ENCODE results near the gene SLC25A41.

Gene SLC25A41

GRCh38 chr19:6433663-6434062 is at the start of gene SLC25A41:
TSS of gene SLC25A41 (minus strand) at chr19:6433763. CDS start at chr19:6433693, 70 bp downstream.
- DNase-seq (ENCODE audit: low read depth): no peak

DNA sequence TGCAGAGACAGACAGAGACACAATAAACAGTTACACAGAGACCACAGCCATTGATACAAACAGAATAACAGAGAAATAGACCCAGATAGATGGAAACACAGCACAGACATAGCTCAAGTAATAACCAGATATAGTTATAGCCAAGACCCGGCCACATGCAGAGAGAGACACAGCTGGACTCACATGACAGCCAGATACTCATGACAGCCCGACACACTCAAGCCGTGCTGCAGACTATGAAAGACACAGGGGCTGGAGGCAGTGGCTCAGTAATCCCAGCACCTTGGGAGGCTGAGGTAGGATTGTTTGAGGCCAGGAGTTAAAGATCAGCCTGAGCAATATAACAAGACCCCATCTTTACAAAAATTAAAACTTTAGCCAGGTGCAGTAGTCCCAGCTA is 49.7 kb upstream of the SLC25A41 start:
- no peak for DNase-seq (ENCODE audit: low read depth)

DNA sequence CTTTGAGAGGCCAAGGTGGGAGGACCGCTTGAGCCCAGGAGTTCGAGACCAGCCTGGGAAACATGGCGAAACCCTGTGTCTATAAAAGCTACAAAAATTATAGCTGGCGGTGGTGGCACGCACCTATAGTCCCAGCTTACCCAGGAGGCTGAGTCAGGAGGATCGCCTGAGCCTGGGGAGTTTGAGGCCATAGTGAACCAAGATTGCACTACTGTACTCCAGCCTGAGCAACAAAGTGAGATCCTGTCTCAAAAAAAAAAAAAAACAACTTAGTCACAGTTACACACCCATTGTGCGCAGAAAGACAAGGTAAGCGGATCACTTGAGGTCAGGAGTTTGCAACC is 48.8 kb upstream of the SLC25A41 start:
- DNase-seq (ENCODE audit: low read depth): no peak

DNA sequence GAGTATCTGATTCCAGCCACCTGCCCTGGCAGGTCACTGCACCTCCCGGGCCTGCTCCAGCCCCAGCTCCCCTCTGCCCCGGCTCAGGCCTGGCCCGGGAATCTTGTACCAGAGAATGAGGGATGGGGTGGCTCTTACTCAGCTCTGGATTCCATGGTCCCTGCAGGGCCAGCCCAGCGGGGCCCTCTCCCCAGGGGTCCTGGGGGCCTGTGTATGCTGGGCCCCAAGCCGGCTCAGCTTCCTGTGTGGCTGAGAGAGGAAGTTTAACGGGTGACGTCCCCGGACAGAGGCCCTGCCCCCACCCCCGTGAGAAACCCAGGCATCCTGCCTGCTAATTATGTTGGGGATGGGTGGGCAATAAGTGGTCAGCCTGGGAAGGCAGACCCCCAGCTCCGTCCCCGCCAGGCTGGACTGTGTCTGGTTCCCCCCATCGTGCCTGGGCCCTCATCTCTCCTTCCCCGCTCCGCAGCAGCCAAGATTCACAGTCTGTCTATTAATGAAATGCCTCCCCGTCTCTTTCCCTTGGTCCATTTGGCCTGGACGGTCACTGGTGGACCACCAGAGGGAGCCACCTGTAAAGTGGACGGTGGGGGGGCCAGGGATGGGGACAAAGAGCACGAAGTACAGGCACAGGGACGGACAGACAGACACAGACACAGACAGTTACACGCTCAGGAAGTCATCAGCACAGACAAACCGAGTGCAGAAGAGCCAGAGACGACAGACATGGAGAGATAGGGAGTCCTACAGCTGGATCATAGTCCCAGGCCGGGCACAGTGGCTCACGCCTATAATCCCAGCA is 48.2 kb upstream of the SLC25A41 start, which contains the start of gene DENND1C:
TSS of gene DENND1C (minus strand) at position 247 of the 802 bp plus-strand sequence. CDS start at position 155, 92 bp downstream.
- no peak for DNase-seq (ENCODE audit: low read depth)

DNA sequence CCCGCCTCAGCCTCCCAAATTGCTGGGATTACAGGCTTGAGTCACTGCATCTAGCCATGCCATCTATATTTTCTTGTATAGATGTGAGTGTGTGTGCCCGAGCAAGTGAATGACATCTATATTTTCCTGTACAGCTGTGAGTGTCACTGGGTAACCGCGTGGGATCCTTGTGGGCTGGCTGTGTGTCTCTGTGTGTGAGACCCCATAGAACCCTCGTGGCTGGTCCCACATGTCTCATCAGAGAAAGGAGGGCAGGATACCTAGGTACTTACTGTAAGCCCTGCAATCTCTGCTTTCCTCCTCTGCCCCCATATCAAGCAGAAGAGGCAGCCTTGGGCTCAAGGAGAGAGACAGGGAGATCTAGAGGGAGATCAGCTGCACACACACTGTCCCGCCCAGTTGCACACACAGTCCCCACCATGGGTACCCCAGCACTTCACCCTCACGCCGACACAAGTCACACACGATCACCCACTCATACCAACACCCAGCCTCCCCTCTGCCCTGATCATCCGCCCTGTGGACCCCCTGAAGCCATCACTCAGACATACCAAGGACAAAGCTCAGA is 47.4 kb upstream of the SLC25A41 start:
- DNase-seq (ENCODE audit: low read depth): no peak

DNA sequence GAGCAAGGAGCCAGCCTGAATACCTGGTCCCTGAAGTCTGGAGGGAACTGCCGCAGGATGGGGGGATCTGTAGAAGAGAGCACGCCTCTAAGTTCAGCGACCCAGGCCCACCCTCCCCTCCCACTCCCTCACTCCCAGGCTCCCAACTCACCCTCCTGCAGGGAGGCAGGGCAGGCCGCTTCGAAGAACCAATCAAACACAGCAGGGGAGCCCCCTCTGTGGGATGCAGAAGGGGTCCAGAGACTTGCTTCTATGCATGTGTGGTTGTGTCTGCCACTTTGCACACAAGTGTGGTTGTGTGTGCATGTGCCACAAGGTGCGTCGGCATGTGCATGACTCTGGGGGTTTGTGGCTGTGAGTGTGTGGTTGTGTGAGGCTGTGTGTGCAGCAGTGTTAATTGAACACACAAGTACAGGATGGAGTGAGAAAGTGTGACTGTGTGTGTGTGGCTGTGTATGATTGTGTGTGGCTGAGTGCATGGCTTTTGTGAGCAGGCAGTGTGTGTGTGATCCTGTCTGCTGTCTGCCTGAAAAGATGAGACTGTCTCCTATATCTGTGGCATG is 46.4 kb upstream of the SLC25A41 start:
- DNase-seq (ENCODE audit: low read depth): no peak

- no peak for DNase-seq (ENCODE audit: low read depth)
Measured at GRCh38 chr19:6478815-6479214, 45.3 kb upstream of the SLC25A41 start.

- DNase-seq (ENCODE audit: low read depth): no peak
Measured at GRCh38 chr19:6476896-6477431, 43.4 kb upstream of the SLC25A41 start.

DNA sequence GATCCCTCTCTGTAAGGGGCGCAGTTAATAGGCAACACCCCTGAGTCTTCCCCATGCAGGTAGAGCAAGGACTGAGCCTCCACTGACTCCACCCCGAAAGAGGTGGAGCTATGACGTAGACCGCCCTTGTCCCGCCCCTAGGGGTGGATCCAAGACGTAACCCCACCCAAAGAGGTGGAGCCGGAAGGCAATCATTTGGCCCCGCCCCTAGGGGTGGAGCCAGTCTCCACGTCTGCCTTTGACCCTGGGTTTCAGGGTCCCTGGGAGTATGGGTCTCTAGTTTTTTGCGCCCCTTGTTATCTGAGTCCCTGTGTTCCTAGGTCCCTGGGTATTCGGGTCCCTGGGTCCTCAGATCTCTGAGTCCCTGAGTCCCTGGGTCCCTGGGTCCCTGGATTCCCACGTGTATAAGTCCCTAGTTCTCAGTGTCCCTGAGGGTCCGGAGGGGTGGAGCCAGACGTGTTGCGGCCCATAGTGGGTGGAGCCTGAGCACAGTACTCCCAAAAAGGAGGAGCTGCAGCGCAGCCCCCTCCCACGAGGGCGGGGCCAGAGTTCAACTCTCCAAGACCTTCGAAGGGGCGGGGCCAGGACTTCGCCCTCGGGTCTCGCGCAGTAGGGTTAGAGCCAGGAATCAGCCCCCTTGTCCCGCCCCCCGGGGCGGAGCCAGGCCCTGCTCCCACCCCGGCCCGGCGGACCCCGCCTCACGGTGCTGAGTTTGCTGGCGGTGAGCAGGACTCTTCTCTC is 42.8 kb upstream of the SLC25A41 start:
- DNase-seq (ENCODE audit: low read depth): no peak

GRCh38 chr19:6475321-6476108 is 42.0 kb upstream of the SLC25A41 start:
- DNase-seq (ENCODE audit: low read depth): no peak

GRCh38 chr19:6473647-6474046 is 40.1 kb upstream of the SLC25A41 start:
- DNase-seq (ENCODE audit: low read depth): no peak

GRCh38 chr19:6472713-6473112 is 39.1 kb upstream of the SLC25A41 start:
- DNase-seq (ENCODE audit: low read depth): no peak

- DNase-seq (ENCODE audit: low read depth): no peak
Measured at GRCh38 chr19:6471076-6471475, 37.5 kb upstream of the SLC25A41 start.

DNA sequence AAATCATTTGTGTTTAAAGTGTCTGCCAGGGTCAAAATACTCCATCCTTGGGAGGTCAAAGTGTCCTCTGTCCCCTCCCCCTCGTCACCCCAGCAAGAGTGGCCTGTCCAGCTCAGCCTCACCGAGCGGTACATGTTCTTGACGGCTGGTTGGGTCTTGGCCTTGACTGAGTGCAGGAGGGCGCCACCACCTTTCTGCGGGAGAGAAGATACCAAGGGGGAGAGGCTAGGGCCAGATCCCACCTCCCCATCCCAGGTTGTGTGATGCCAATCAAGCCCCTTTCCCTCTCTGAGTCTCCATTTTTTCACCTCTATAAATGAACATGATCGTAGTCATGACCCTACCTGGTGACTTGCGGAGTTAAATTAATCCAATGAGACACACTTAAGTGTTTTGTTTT is 36.6 kb upstream of the SLC25A41 start:
- no peak for DNase-seq (ENCODE audit: low read depth)

- no peak for DNase-seq (ENCODE audit: low read depth)
Measured at GRCh38 chr19:6467384-6467783, 33.8 kb upstream of the SLC25A41 start.

- no peak for DNase-seq (ENCODE audit: low read depth)
Measured at GRCh38 chr19:6466526-6467248, 33.1 kb upstream of the SLC25A41 start.

GRCh38 chr19:6465663-6466062 is 32.1 kb upstream of the SLC25A41 start:
- no peak for DNase-seq (ENCODE audit: low read depth)

- DNase-seq (ENCODE audit: low read depth): no peak
Measured at GRCh38 chr19:6465006-6465405, 31.4 kb upstream of the SLC25A41 start.

GRCh38 chr19:6464070-6464873 is 30.7 kb upstream of the SLC25A41 start, which contains the start of gene CRB3:
TSS of gene CRB3 (plus strand) at chr19:6464271. CDS start at chr19:6464702, 431 bp downstream.
- DNase-seq (ENCODE audit: low read depth): no peak
